OCI-LY3 (cell line): Measurements from ENCODE around the gene RIPK4.

ENCODE experiments used
- EZH2phosphoT487 ChIP-seq: fragments of 200-600 bp; shearing (Covaris generic); IDR thresholded peaks from 2 replicates; pipeline ENCODE4 v1.6.1; 2018; ENCODE audit warnings: antibody characterized with exemption, mixed run types, low read depth
- TF ChIP-seq, protein P1 (sequence below): fragments of 200-600, 300-600 bp; sonication (generic); IDR thresholded peaks from 2 replicates; pipeline ENCODE4 v1.5.1; 2014; ENCODE audit warnings: antibody characterized with exemption, low read length, low read depth

DNA sequence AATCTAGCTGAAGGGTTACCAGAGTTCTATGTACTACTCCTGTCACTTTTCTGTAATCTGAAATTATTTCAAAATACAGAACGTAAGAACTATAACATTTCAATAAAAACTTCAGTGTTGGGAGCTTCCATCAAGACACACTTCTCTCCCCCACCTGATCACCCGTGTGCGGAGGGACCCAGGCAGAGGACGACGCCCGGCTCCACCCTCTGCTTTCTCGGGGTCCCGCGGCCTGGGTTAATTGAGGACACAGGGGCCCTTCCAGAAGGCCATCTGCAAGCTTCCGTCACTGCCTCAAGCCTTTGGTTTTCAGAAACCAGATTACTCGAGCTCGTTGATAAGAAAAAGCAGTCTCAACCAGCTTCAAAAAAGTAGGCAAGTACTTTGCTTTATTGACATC, 27.8 kb downstream of the RIPK4 start:
- TF ChIP-seq, protein P1, sequence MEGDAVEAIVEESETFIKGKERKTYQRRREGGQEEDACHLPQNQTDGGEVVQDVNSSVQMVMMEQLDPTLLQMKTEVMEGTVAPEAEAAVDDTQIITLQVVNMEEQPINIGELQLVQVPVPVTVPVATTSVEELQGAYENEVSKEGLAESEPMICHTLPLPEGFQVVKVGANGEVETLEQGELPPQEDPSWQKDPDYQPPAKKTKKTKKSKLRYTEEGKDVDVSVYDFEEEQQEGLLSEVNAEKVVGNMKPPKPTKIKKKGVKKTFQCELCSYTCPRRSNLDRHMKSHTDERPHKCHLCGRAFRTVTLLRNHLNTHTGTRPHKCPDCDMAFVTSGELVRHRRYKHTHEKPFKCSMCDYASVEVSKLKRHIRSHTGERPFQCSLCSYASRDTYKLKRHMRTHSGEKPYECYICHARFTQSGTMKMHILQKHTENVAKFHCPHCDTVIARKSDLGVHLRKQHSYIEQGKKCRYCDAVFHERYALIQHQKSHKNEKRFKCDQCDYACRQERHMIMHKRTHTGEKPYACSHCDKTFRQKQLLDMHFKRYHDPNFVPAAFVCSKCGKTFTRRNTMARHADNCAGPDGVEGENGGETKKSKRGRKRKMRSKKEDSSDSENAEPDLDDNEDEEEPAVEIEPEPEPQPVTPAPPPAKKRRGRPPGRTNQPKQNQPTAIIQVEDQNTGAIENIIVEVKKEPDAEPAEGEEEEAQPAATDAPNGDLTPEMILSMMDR, result no peak
- no peak for TF ChIP-seq EZH2phosphoT487
